GM23248 (cell line): ENCODE data around the gene MED29.

Experiments used
- EZH2 ChIP-seq: fragments of 200-600 bp; sonication (generic); IDR thresholded peaks from 2 replicates; pipeline ENCODE4 v1.6.1; 2018; ENCODE audit warnings: antibody characterized with exemption, mild to moderate bottlenecking; ENCODE audit not compliant: insufficient read depth, poor library complexity, severe bottlenecking
- EZH2phosphoT487 ChIP-seq: fragments of 200-600 bp; sonication (generic); IDR thresholded peaks from 2 replicates; pipeline ENCODE4 v1.6.1; 2018; ENCODE audit warnings: antibody characterized with exemption, moderate library complexity, mild to moderate bottlenecking, low read depth; ENCODE audit not compliant: insufficient read depth

DNA sequence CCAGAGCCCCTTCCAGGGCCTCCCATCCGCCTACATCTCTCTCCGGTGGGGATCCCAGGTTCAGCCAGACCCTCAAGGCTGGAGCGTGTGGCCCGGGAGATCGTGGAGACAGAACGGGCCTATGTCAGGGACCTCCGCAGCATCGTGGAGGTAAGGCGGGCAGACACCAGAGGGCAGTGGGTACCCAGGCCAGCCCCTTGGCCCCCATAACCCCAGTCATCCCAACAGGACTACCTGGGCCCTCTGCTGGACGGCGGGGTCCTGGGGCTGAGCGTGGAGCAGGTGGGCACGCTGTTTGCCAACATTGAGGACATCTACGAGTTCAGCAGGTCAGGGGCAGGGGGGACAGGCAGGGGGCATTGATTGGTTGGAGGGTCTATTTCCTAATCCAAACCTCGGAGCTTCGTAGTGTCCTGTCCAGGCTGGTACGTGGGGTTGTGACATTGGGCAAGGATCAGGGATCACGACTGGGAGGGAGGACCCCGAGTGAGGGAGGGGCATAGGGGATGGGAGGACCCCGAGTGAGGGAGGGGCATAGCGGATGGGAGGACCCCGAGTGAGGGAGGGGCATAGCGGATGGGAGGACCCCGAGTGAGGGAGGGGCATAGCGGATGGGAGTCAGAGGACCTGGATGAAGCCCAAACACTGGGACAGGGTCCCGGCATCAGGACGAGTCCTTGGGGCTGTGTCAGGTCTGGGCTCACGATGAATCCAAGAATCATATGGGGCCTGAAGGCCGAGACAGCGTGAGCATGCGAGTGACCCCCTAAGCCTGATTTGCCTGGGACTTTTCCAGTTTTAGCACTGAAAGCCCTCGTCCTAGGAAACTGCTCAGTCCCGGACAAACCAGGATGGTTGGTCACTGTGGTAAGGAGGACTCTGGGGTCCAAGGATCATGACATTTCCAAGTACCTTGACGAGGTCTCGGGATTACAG lies 24.2 kb downstream of the MED29 start:
- TF ChIP-seq EZH2, result no peak
- TF ChIP-seq EZH2phosphoT487, result no peak
